Ishikawa (cell line): ENCODE results near the gene MEF2C.

Experiments
- CEBPB ChIP-seq: IDR thresholded peaks from 2 replicates; pipeline ENCODE4 v1.6.1; 2012
- CREB1 ChIP-seq: IDR thresholded peaks from 2 replicates; pipeline ENCODE4 v1.6.1; 2012; ENCODE audit warnings: low read depth
- EGR1 ChIP-seq: IDR thresholded peaks from 2 replicates; pipeline ENCODE4 v1.6.1; 2012
- EP300 ChIP-seq: IDR thresholded peaks from 2 replicates; pipeline ENCODE4 v1.6.1; 2012; ENCODE audit warnings: borderline replicate concordance
- FOXM1 ChIP-seq: IDR thresholded peaks from 2 replicates; pipeline ENCODE4 v1.6.1; 2012; ENCODE audit warnings: low read depth, borderline replicate concordance
- NFIC ChIP-seq: IDR thresholded peaks from 2 replicates; pipeline ENCODE4 v1.6.1; 2012
- RAD21 ChIP-seq: IDR thresholded peaks from 2 replicates; pipeline ENCODE4 v1.6.1; 2012; ENCODE audit warnings: low read depth
- TAF1 ChIP-seq: IDR thresholded peaks from 2 replicates; pipeline ENCODE4 v1.6.1; 2012; ENCODE audit warnings: low read depth, mild to moderate bottlenecking
- TCF12 ChIP-seq: IDR thresholded peaks from 2 replicates; pipeline ENCODE4 v1.6.1; 2012; ENCODE audit warnings: low read depth
- TEAD4 ChIP-seq: IDR thresholded peaks from 2 replicates; pipeline ENCODE4 v1.6.1; 2012
- USF1 ChIP-seq: IDR thresholded peaks from 2 replicates; pipeline ENCODE4 v1.6.1; 2012
- YY1 ChIP-seq: IDR thresholded peaks from 2 replicates; pipeline ENCODE4 v1.6.1; 2012; ENCODE audit warnings: low read depth
- ZBTB7A ChIP-seq: IDR thresholded peaks from 2 replicates; pipeline ENCODE4 v1.6.1; 2012; ENCODE audit warnings: low read depth
- TF ChIP-seq, protein P1 (sequence below): IDR thresholded peaks from 2 replicates; pipeline ENCODE4 v1.6.1; 2012; ENCODE audit warnings: low read depth, mild to moderate bottlenecking
- TF ChIP-seq, protein P2 (sequence below): IDR thresholded peaks from 2 replicates; pipeline ENCODE4 v1.6.1; 2012

MEF2C gene

GRCh38 chr5:88740604-88741185, 142.3 kb downstream of the MEF2C start:
- TF ChIP-seq TEAD4 (no peak), FOXM1 (no peak), TCF12 (no peak), USF1 (no peak), NFIC (no peak), EP300 (no peak), EGR1 (no peak), CEBPB (no peak), RAD21 (no peak), ZBTB7A (no peak), YY1 (no peak), CREB1 (no peak), TAF1 (no peak)
- TF ChIP-seq, protein P1, sequence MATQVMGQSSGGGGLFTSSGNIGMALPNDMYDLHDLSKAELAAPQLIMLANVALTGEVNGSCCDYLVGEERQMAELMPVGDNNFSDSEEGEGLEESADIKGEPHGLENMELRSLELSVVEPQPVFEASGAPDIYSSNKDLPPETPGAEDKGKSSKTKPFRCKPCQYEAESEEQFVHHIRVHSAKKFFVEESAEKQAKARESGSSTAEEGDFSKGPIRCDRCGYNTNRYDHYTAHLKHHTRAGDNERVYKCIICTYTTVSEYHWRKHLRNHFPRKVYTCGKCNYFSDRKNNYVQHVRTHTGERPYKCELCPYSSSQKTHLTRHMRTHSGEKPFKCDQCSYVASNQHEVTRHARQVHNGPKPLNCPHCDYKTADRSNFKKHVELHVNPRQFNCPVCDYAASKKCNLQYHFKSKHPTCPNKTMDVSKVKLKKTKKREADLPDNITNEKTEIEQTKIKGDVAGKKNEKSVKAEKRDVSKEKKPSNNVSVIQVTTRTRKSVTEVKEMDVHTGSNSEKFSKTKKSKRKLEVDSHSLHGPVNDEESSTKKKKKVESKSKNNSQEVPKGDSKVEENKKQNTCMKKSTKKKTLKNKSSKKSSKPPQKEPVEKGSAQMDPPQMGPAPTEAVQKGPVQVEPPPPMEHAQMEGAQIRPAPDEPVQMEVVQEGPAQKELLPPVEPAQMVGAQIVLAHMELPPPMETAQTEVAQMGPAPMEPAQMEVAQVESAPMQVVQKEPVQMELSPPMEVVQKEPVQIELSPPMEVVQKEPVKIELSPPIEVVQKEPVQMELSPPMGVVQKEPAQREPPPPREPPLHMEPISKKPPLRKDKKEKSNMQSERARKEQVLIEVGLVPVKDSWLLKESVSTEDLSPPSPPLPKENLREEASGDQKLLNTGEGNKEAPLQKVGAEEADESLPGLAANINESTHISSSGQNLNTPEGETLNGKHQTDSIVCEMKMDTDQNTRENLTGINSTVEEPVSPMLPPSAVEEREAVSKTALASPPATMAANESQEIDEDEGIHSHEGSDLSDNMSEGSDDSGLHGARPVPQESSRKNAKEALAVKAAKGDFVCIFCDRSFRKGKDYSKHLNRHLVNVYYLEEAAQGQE = no peak
- TF ChIP-seq, protein P2, sequence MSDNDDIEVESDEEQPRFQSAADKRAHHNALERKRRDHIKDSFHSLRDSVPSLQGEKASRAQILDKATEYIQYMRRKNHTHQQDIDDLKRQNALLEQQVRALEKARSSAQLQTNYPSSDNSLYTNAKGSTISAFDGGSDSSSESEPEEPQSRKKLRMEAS = no peak

DNA sequence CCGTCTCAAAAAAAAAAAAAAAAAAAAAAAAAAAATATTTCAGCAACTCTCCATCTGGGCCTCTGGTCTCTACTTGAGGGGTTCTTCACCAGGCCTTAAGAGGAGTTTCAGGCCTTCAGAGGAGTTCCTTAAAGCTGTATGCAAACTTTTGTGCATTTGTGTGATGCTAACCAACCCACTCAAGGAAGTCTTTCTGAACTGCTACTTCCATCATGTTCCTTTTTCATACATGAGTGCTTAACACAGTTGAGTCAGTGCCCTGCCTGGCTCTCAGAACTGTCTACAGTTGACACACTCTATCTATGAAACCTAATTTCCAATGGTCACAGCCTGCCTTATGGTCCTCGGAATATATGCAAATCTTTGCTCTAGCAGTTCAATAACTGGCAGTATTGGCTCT, 146.5 kb downstream of the MEF2C start:
- TF ChIP-seq EP300 = no peak
- no peak for TF ChIP-seq NFIC

- TF ChIP-seq CREB1 = no peak
- TF ChIP-seq TCF12 = no peak
- no peak for TF ChIP-seq RAD21
- TF ChIP-seq YY1 = no peak
- TF ChIP-seq, protein P1 = no peak
- TF ChIP-seq, protein P2 = no peak
- TF ChIP-seq FOXM1 = no peak
- TF ChIP-seq EGR1 = no peak
- no peak for TF ChIP-seq NFIC
- TF ChIP-seq TEAD4 = no peak
- TF ChIP-seq TAF1 = no peak
Measured at GRCh38 chr5:88734983-88735382, 148.0 kb downstream of the MEF2C start.

GRCh38 chr5:88734191-88734640, 148.8 kb downstream of the MEF2C start:
- TF ChIP-seq CEBPB = no peak
- no peak for TF ChIP-seq CREB1
- no peak for TF ChIP-seq NFIC
- TF ChIP-seq EGR1 = no peak
- TF ChIP-seq FOXM1 = no peak
- TF ChIP-seq TCF12 = no peak
- TF ChIP-seq YY1 = no peak
- TF ChIP-seq EP300 = no peak
- TF ChIP-seq USF1 = no peak
- TF ChIP-seq, protein P1 = no peak

DNA sequence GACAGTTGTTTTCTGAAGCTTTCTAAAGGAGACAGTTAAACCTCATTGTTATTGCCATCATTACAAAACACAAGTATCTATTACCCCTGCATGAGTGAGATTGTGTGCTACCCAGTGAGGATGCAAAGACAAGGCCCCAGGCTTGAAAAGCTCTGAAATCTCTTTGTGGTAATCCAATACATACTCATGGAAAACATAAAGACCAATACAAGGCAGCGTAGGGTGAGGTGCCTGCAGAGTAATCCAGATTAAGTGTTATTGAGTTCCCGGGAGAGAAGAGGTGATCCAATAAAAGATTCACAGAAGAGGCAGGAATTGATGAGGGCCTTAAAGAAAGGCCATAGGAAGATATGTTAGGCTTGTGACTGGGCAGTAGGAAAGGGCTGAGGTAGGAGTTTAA, 150.1 kb downstream of the MEF2C start:
- TF ChIP-seq TAF1 (no peak), NFIC (no peak), EGR1 (no peak), EP300 (no peak), YY1 (no peak), TEAD4 (no peak), TCF12 (no peak), CEBPB (no peak), FOXM1 (no peak), USF1 (no peak), RAD21 (no peak), CREB1 (no peak), ZBTB7A (no peak)
- TF ChIP-seq, protein P1 = no peak
- TF ChIP-seq, protein P2 = no peak
